Liver (tissue), 9 donors: ENCODE results near the gene PRG3. TPM values are rescaled to one million over a fixed set of nuclear protein-coding genes. Genes with fewer than 3 reads are reported as not detected.

ENCODE experiments used
- DNase-seq: peaks from one replicate; pipeline ENCODE4 v3.0.0-alpha.2; 2017; ENCODE audit warnings: low spot score
- H3K27ac ChIP-seq, 2 donors: one replicate each; pipeline ENCODE4 v1.7.0; 2013; ENCODE audit warnings: inconsistent platforms in 2 of 2, low read length in 2 of 2, control low read depth in 1 of 2, low read depth in 1 of 2, mild to moderate bottlenecking in 1 of 2
- H3K27me3 ChIP-seq, 4 donors: one replicate each; pipeline versions ENCODE4 v1.6.1 to v1.7.0; 2013; ENCODE audit warnings: low read length in 3 of 4, inconsistent platforms in 1 of 4, mild to moderate bottlenecking in 1 of 4, moderate library complexity in 1 of 4; ENCODE audit not compliant: control insufficient read depth in 4 of 4, insufficient read depth in 4 of 4
- H3K36me3 ChIP-seq, 4 donors: one replicate each; pipeline versions ENCODE4 v1.6.1 to v1.7.0; 2013; ENCODE audit warnings: low read length in 3 of 4, mild to moderate bottlenecking in 3 of 4, low read depth in 1 of 4, moderate library complexity in 1 of 4; ENCODE audit not compliant: control insufficient read depth in 4 of 4, insufficient read depth in 3 of 4
- H3K4me1 ChIP-seq, 4 donors: one replicate each; pipeline versions ENCODE4 v1.6.1 to v1.7.0; 2013; ENCODE audit warnings: low read length in 3 of 4, mild to moderate bottlenecking in 3 of 4, moderate library complexity in 1 of 4; ENCODE audit not compliant: control insufficient read depth in 4 of 4, insufficient read depth in 4 of 4
- H3K4me3 ChIP-seq, 3 donors: one replicate each; pipeline versions ENCODE4 v1.6.1 to v1.7.0; 2013; ENCODE audit warnings: low read length in 3 of 3, control low read depth in 1 of 3, low read depth in 1 of 3, mild to moderate bottlenecking in 1 of 3
- H3K9ac ChIP-seq, 2 donors: one replicate each; pipeline ENCODE4 v1.7.0; 2013; ENCODE audit warnings: low read length in 2 of 2, mild to moderate bottlenecking in 2 of 2, moderate library complexity in 2 of 2, control low read depth in 1 of 2, low read depth in 1 of 2
- H3K9me3 ChIP-seq, 4 donors: one replicate each; pipeline versions ENCODE4 v1.6.1 to v1.7.0; 2013; ENCODE audit warnings: low read length in 3 of 4; ENCODE audit not compliant: control insufficient read depth in 4 of 4
- ATF3 ChIP-seq: IDR thresholded peaks from 2 replicates; pipeline ENCODE4 v1.6.1; 2016; ENCODE audit warnings: antibody characterized with exemption
- CTCF ChIP-seq: fragments of 150-350 bp; IDR thresholded peaks from 2 replicates; pipeline ENCODE4 v1.5.1; 2017; ENCODE audit warnings: improper control_type of control experiment, low read depth, low read length; ENCODE audit not compliant: missing input control
- EGR1 ChIP-seq, 2 donors: IDR thresholded peaks; 2 replicates each; pipeline ENCODE4 v1.6.1; 2016 to 2018; ENCODE audit warnings: antibody characterized with exemption in 2 of 2, low read depth in 2 of 2
- FOXA1 ChIP-seq: IDR thresholded peaks from 2 replicates; pipeline ENCODE4 v1.6.1; 2016; ENCODE audit warnings: antibody characterized with exemption
- FOXA2 ChIP-seq: IDR thresholded peaks from 2 replicates; pipeline ENCODE4 v1.6.1; 2016; ENCODE audit warnings: antibody characterized with exemption
- GABPA ChIP-seq, 2 donors: IDR thresholded peaks in 1 of 2; conservative IDR thresholded peaks in 1 of 2; 2 replicates each; pipeline ENCODE4 v1.6.1; 2016; ENCODE audit warnings: antibody characterized with exemption in 2 of 2, mild to moderate bottlenecking in 1 of 2, moderate library complexity in 1 of 2
- HNF4A ChIP-seq, 2 donors: conservative IDR thresholded peaks; 2 replicates each; pipeline ENCODE4 v1.6.1; 2016; ENCODE audit warnings: antibody characterized with exemption in 2 of 2, mild to moderate bottlenecking in 2 of 2
- HNF4G ChIP-seq: IDR thresholded peaks from 2 replicates; pipeline ENCODE4 v1.6.1; 2016; ENCODE audit warnings: antibody characterized with exemption
- JUND ChIP-seq, 2 donors: IDR thresholded peaks; 2 replicates each; pipeline ENCODE4 v1.6.1; 2016; ENCODE audit warnings: antibody characterized with exemption in 2 of 2
- MAX ChIP-seq: IDR thresholded peaks from 2 replicates; pipeline ENCODE4 v1.6.1; 2016; ENCODE audit warnings: antibody characterized with exemption
- NR2F2 ChIP-seq: IDR thresholded peaks from 2 replicates; pipeline ENCODE4 v1.6.1; 2016; ENCODE audit warnings: antibody characterized with exemption
- RAD21 ChIP-seq, 2 donors: IDR thresholded peaks; 2 replicates each; pipeline ENCODE4 v1.6.1; 2016; ENCODE audit warnings: antibody characterized with exemption in 2 of 2, mild to moderate bottlenecking in 2 of 2
- REST ChIP-seq: IDR thresholded peaks from 2 replicates; pipeline ENCODE4 v1.6.1; 2016; ENCODE audit warnings: antibody characterized with exemption, mild to moderate bottlenecking
- RXRA ChIP-seq, 2 donors: IDR thresholded peaks; 2 replicates each; pipeline ENCODE4 v1.6.1; 2017 to 2018; ENCODE audit warnings: antibody characterized with exemption in 2 of 2, mild to moderate bottlenecking in 1 of 2
- SP1 ChIP-seq: IDR thresholded peaks from 2 replicates; pipeline ENCODE4 v1.6.1; 2018; ENCODE audit warnings: antibody characterized with exemption, mild to moderate bottlenecking
- TAF1 ChIP-seq: conservative IDR thresholded peaks from 2 replicates; pipeline ENCODE4 v1.6.1; 2016; ENCODE audit warnings: antibody characterized with exemption, mild to moderate bottlenecking
- YY1 ChIP-seq: IDR thresholded peaks from 2 replicates; pipeline ENCODE4 v1.6.1; 2016; ENCODE audit warnings: antibody characterized with exemption, mild to moderate bottlenecking
- ZBTB33 ChIP-seq: IDR thresholded peaks from 2 replicates; pipeline ENCODE4 v1.6.1; 2016; ENCODE audit warnings: antibody characterized with exemption
- WGBS: extraction: QIAGEN DNeasy Blood & Tissue Kit; methylation state at CpG from one replicate; pipeline ENCODE4 v1.1.7; 2013; 5-methylcytosine and 5-hydroxymethylcytosine counted together
- polyA plus RNA-seq, 2 donors: library from polyadenylated mRNA; stranded (reverse) in 1 of 2; unstranded in 1 of 2; fragments of 200-250 nt in 1 of 2; fragments of >200 nt in 1 of 2; fragmentation: Nextera tagmentation in 1 of 2; extraction: Ambion mirVana in 1 of 2; gene quantifications; one replicate each; pipeline versions ENCODE4 v1.2.1 to v1.2.3, GENCODE V29; 2013 to 2015
- total RNA-seq, 2 donors: library from RNA; depleted of rRNA; stranded (reverse); fragments of >200 nt; gene quantifications; one replicate each; pipeline ENCODE4 v1.2.3, GENCODE V29; 2014
- donor health status: healthy.
- donor health status: healthy.
- donor health status: healthy.
- donor health status: healthy.
- donor health status: healthy.

Gene PRG3
- total and polyA plus RNA-seq, 4 donors: 0.22 to 4.9 TPM; not detected in 2

GRCh38 chr11:57349491-57350274 is 31.3 kb downstream of the PRG3 start:
- Histone ChIP-seq H3K9ac (no peak overlapping the region), H3K27ac (no peak overlapping the region), H3K36me3 (no peaks in the 10 kb centered on the region), H3K9me3 (peaks cover 0 to 2% (median 0%) of the 10 kb centered on the region in 4 donors), H3K4me1 (peaks cover 0 to 11% (median 5%) of the 10 kb centered on the region in 4 donors), H3K27me3 (no peaks in the 10 kb centered on the region), H3K4me3 (no peak overlapping the region)
- peak; percentile 86 for DNase-seq
- 22% methylated on average over 31 of the region's 31 CpGs for WGBS
- TF ChIP-seq JUND (IDR thresholded peaks at IDR 0.05) (no peak), CTCF (peak; percentile 77), MAX (no peak), RAD21 (IDR thresholded peaks at IDR 0.05) (peak; percentile 64 to 79), YY1 (no peak), HNF4G (no peak), FOXA2 (no peak), FOXA1 (no peak), RXRA (IDR thresholded peaks at IDR 0.05) (peak in 1 of 2 donors; percentile 49), HNF4A (conservative IDR thresholded peaks at IDR 0.05) (no peak), EGR1 (IDR thresholded peaks at IDR 0.05; ENCODE audit: low read depth in 2 of 2) (no peak), NR2F2 (peak; percentile 20), SP1 (no peak), GABPA (IDR thresholded peaks at IDR 0.05 in 1 of 2, conservative IDR thresholded peaks at IDR 0.05 in 1 of 2) (no peak), ATF3 (no peak), REST (no peak), TAF1 (no peak), ZBTB33 (no peak)
